ENCODE measurements around the gene PTX3. TPM values are rescaled to one million over a fixed set of nuclear protein-coding genes. Genes with fewer than 3 reads are reported as not detected.

The PTX3 gene
- total RNA-seq, 2 experiments from 2014 or later: not detected

DNA sequence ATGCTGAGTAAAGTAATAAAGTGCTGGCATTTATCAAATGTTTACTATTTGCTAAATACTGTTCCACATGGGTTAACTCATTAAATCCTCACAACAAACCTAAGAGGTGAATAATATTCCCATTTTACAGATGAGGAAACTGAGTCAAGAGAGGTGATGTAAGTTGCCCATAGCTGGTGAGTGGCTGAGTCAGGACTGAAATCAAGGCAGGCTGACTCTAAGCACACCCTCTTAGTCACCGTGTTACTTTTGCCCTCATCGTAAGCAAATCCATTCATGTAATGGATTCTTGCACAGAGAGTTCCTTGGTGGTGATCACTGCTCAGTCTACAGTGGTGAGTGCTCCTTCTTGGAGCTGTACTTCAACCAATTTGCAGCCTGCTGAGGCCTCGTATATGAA, 28.9 kb upstream of the PTX3 start:
- H3K79me2 ChIP-seq (ENCODE audit: insufficient read depth, low read depth, low read length): no peaks in the 10 kb centered on the region
- ChIA-PET POLR2A (no interaction called here), CTCF (ENCODE audit: unreplicated experiment) (no interaction called here)
- no peak overlapping the region for H3K27ac ChIP-seq (ENCODE audit: low read depth, low read length, poor library complexity, severe bottlenecking)
- BruUV-seq (replicated peaks): no TSS peak
- TF ChIP-seq EZH2phosphoT487 (IDR thresholded peaks at IDR 0.05; ENCODE audit: borderline replicate concordance, low read depth, low read length): no peak
- TF ChIP-seq, protein P1, sequence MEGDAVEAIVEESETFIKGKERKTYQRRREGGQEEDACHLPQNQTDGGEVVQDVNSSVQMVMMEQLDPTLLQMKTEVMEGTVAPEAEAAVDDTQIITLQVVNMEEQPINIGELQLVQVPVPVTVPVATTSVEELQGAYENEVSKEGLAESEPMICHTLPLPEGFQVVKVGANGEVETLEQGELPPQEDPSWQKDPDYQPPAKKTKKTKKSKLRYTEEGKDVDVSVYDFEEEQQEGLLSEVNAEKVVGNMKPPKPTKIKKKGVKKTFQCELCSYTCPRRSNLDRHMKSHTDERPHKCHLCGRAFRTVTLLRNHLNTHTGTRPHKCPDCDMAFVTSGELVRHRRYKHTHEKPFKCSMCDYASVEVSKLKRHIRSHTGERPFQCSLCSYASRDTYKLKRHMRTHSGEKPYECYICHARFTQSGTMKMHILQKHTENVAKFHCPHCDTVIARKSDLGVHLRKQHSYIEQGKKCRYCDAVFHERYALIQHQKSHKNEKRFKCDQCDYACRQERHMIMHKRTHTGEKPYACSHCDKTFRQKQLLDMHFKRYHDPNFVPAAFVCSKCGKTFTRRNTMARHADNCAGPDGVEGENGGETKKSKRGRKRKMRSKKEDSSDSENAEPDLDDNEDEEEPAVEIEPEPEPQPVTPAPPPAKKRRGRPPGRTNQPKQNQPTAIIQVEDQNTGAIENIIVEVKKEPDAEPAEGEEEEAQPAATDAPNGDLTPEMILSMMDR (conservative IDR thresholded peaks at IDR 0.05; ENCODE audit: low read length): no peak
- no peaks in the 10 kb centered on the region for H3K9me3 ChIP-seq (ENCODE audit: low read length)
- H3K4me1 ChIP-seq (ENCODE audit: insufficient read depth, low read length, poor library complexity, severe bottlenecking): no peaks in the 10 kb centered on the region
- H3K9me2 ChIP-seq (ENCODE audit: insufficient read depth, low read length): no peaks in the 10 kb centered on the region
- H2AFZ ChIP-seq (ENCODE audit: low read length): no peak overlapping the region
- DNase-seq (ENCODE audit: low spot score): no peak
- intact Hi-C loops (cut with micrococcal nuclease; ENCODE audit: unreplicated experiment): no loop called here
- H3K36me3 ChIP-seq (ENCODE audit: insufficient read depth, low read length): no peaks in the 10 kb centered on the region
- H3K4me2 ChIP-seq (ENCODE audit: low read length): no peak overlapping the region
- H4K20me1 ChIP-seq (ENCODE audit: insufficient read depth, low read length): no peaks in the 10 kb centered on the region
- H3K4me3 ChIP-seq (ENCODE audit: low read depth, low read length, poor library complexity, severe bottlenecking): no peak overlapping the region

DNA sequence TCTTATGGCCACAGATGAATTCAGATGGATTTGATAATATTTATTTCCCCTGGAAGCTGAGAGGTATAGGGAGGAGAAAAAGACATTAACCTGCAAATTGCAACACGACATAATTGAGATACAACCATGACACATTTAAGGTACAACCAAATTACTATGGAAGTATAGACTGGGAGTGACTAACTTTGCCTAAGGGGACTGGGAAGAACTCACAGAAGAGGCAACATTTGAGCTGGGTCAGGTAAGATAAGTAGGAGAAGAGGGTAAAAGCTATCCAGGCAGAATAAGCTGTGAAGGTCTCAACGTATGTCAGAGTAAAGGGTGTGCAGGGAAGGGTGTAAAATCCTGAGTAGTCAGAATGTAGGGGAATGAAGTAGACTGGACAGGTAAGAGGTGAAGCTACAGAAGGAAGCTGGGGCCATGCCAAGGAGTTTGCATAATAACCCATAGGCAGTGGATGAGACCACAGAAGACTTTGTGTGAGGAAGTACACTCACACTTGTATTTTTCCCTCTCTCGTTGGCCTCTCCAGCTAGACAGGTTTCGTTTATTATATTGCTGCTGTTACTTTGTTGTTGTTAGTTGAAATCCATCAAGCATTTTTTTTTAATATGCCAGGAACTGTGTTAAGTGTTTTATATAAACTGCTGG, 28.0 kb upstream of the PTX3 start:
- CTCF ChIA-PET (ENCODE audit: unreplicated experiment): no interaction called here
- no peak overlapping the region for H3K4me2 ChIP-seq (ENCODE audit: low read length)

DNA sequence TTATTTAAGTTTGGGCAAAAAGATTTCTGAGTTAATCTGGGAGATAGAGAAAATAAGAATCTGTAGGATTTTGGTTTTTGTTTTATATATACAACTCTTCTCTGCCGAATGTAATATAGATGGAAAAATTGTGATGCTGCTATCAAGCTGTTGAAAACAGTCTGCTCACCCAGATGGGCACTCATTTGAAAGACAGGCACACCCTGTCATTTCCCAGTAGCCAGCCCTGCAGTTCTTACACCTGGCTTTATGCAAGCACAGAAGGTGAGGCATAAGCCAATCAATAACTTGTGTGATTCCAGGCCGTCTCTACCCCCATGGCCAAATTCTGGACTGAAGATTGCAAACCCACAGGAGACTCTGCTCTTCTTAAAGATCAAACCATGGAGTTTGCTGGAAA, 27.1 kb upstream of the PTX3 start:
- CTCF ChIA-PET (ENCODE audit: unreplicated experiment): no interaction called here
- BruUV-seq (replicated peaks): no TSS peak
- H3K36me3 ChIP-seq (ENCODE audit: insufficient read depth, low read length): no peaks in the 10 kb centered on the region
- no peaks in the 10 kb centered on the region for H3K4me1 ChIP-seq (ENCODE audit: insufficient read depth, low read length, poor library complexity, severe bottlenecking)
- no peak overlapping the region for H2AFZ ChIP-seq (ENCODE audit: low read length)
- intact Hi-C loops (cut with micrococcal nuclease; ENCODE audit: unreplicated experiment): no loop called here
- TF ChIP-seq, protein P1 (conservative IDR thresholded peaks at IDR 0.05; ENCODE audit: low read length): no peak
- no peak for TF ChIP-seq EZH2phosphoT487 (IDR thresholded peaks at IDR 0.05; ENCODE audit: borderline replicate concordance, low read depth, low read length)
- H3K27ac ChIP-seq (ENCODE audit: low read depth, low read length, poor library complexity, severe bottlenecking): no peak overlapping the region
- no peak for DNase-seq (ENCODE audit: low spot score)
- H4K20me1 ChIP-seq (ENCODE audit: insufficient read depth, low read length): no peaks in the 10 kb centered on the region
- no peak overlapping the region for H3K4me2 ChIP-seq (ENCODE audit: low read length)
- no peak overlapping the region for H3K4me3 ChIP-seq (ENCODE audit: low read depth, low read length, poor library complexity, severe bottlenecking)
- POLR2A ChIA-PET: no interaction called here
- no peaks in the 10 kb centered on the region for H3K9me2 ChIP-seq (ENCODE audit: insufficient read depth, low read length)
- no peaks in the 10 kb centered on the region for H3K9me3 ChIP-seq (ENCODE audit: low read length)
- H3K79me2 ChIP-seq (ENCODE audit: insufficient read depth, low read depth, low read length): no peaks in the 10 kb centered on the region

More for the DNA sequence above, 28.0 kb upstream of the PTX3 start:
- DNase-seq (ENCODE audit: low spot score): no peak
- POLR2A ChIA-PET: no interaction called here
- no peaks in the 10 kb centered on the region for H3K9me3 ChIP-seq (ENCODE audit: low read length)
- no peaks in the 10 kb centered on the region for H3K9me2 ChIP-seq (ENCODE audit: insufficient read depth, low read length)
- no peaks in the 10 kb centered on the region for H3K79me2 ChIP-seq (ENCODE audit: insufficient read depth, low read depth, low read length)
- H2AFZ ChIP-seq (ENCODE audit: low read length): no peak overlapping the region
- no peaks in the 10 kb centered on the region for H3K4me1 ChIP-seq (ENCODE audit: insufficient read depth, low read length, poor library complexity, severe bottlenecking)
- no peak for TF ChIP-seq EZH2phosphoT487 (IDR thresholded peaks at IDR 0.05; ENCODE audit: borderline replicate concordance, low read depth, low read length)
- TF ChIP-seq, protein P1 (conservative IDR thresholded peaks at IDR 0.05; ENCODE audit: low read length): no peak
- no peaks in the 10 kb centered on the region for H4K20me1 ChIP-seq (ENCODE audit: insufficient read depth, low read length)
- H3K4me3 ChIP-seq (ENCODE audit: low read depth, low read length, poor library complexity, severe bottlenecking): no peak overlapping the region
- BruUV-seq (replicated peaks): no TSS peak
- no peak overlapping the region for H3K27ac ChIP-seq (ENCODE audit: low read depth, low read length, poor library complexity, severe bottlenecking)
- intact Hi-C loops (cut with micrococcal nuclease; ENCODE audit: unreplicated experiment): no loop called here
- H3K36me3 ChIP-seq (ENCODE audit: insufficient read depth, low read length): no peaks in the 10 kb centered on the region
